GM19193 (cell line): Measurements from ENCODE around the gene NACC2.

Source experiments
- POLR2A ChIP-seq: IDR thresholded peaks from 4 replicates; pipeline ENCODE4 v1.6.1; 2011; ENCODE audit not compliant: insufficient read depth, insufficient read length; ENCODE audit errors: extremely low read depth

Gene NACC2

DNA sequence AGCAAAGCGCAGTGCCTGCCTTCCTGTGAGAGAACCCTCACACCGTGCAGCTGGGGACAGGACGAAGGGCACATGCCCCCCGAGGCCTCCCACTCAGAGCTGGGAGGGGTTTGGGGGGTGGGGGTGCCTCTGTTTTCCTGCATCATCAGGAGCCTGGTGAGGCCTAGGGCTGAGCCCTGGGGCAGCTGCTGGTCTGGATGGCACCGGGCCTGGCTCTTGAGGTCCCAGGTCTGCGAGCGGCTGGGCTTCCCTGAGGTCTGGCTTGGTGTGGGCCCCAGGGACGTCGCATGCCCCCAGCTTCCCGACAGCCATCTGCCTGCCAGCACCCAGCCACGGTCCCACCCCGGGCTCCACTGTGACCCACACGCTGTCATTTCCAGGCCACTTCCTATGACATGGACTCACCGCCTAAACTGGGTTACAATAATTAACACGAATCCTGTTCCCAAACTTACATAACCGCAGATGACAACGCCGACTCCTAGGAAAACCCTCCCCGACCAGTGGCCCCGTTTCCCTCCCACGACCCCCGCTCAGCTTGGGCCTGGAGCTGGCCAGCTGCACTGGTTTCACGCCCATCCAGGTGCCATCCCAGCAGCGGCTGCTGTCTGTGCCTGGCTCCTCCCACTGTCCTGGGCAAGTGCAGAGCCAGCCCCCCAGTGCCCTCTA is 8.7 kb downstream of the NACC2 start:
- no peak for TF ChIP-seq POLR2A

DNA sequence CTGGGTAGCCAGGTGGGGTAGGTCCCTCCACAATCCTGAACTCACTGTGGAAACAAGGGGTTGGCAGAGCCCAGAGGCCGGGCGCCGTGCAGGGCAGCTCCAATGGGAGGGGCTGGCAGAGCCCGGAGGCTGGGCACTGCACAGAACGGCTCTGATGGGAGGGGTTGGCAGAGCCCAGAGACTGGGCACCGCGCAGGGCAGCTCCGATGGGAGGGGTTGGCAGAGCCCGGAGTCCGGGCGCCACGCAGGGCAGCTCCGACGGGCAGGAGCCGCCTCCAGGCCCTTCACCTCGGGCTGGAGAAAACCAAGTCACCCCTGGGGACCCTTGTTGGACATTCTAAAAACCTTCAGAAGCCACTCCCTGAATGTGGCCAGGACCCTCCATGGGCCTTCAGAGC is 9.3 kb downstream of the NACC2 start:
- no peak for TF ChIP-seq POLR2A

DNA sequence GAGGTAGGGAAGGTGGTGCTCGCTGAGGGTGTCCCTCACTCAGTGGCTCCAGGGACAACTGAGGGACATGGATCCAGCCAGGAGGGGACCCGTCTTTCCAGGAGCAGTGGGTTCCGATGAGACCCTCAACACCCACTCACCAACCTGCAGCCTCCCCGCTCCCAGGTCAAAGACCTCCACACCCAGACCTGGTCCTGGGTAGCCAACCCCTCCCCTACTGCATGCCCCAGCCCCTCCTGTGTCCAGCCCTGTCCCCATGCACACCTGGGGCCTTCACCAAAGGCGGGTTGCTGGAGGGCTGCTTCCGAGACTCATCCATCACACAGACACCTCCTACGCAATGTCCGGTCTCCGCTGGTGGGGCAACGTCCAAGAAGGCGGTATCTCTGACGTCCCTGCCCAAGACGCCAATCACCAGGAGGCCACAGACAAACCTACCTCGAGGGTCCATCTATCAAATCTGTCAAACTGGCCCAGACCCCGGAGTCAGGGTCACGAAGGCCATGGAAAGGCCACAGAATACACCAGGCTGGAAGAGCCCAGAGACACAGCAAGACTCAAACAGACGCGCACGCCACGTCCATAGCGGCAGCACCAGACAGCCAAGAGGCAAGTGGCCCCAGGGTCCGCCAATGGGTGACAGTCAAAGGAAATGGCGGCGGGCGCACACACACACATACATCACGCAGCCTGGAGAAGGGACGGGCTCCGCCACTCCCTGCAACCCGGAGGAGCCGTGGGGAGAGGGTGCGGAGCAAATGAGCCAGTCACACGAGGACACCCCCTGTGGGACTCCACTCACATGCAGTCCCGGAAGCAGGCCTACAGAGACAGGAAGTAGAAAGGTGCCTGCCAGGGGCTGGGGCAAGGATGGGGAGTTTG is 10.8 kb downstream of the NACC2 start:
- no peak for TF ChIP-seq POLR2A

DNA sequence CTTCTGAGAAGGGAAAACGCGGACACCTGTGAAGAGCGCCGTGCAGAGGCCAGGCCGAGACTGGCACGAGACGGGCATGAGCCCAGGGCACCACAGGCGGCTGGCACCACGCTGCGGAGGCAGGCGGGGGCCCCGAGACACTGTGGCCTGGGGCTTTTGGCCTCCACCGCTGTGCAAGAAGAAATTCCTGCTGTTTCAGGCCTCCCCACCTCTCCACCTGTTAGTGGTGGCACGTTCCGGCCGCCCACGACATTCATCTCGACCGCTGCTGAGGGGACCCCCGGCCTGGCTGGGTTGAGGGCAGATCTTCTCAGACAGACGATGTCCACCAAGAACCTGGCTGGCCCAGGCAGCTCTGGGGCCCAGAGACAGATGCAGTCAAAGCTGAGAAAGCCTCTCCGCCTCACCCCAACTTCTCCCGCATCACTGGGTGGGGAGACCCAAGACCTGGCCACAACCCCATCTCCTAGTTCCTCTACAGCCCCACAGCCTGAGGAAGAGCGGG is 11.5 kb downstream of the NACC2 start:
- no peak for TF ChIP-seq POLR2A

DNA sequence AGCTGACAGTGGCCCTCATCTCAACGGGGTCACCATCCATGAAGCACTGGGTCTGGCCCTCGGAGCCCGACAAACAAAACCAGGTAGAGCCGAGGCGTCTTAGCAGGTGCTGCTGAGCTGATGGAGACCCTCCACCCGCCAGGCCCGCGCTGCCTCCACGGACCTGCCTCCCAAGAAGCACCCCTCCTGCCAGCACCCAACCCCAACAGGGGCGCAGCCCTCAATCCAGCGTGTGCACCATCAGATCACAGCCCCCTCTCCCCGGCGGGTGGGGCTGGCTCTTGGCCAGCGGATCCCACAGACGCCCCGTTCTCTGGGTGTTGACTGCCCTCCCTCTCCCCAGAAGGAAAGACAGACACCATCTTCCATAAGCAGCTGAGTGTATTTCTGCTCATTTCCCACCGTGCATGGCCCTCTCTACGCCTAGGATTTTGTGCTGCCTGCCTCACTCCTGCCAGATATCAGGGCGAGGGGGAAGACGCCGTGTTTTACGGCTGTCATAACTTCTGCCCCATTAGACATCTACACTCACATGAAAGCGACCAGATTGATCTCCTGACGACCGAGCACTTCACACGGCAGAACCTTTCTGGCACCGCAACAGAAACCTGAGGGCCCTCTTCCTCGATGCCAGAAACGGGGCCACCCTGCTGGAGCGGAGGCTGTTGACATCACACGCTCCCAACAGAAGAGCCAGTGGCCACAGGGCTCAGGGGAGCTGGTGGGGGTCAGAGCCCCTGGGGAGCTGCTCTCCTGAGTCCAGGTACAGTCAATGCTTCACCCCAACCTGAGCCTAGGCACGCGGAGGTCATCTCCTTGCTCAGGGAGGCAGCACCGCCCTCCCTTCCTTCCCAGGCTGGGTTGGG is 12.4 kb downstream of the NACC2 start:
- no peak for TF ChIP-seq POLR2A

DNA sequence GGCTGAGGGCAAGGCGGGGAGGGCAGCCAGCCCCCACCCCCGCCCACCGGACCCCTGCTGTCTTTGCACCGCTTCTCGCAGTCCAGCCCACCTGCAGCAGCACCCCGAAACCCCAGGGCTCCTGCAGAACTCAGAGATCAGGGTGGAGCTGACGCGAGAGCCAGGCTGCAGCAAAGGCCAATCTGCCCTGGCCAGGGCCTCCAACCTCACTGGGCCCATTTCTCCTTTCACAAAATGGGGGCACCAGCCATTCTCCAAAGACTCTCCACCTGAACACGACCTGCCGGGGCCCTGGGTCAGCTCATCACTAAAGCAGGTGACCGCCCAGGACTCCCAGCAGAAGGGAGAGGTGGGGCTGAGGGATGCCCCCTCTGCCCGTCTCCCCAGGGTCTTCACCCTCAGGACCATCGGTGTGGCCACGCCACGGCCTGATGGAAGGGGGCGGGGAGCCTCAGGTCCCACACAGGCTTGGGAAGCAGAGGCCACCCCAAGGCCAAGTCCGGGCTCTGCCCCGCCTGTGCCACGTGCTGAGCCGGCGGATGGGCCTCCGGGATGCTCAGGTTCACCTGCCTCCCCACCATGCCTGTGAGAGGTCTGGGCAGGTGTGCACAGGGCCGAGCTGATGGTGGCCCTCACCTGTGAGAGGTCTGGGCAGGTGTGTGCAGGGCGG is 13.1 kb downstream of the NACC2 start:
- no peak for TF ChIP-seq POLR2A

DNA sequence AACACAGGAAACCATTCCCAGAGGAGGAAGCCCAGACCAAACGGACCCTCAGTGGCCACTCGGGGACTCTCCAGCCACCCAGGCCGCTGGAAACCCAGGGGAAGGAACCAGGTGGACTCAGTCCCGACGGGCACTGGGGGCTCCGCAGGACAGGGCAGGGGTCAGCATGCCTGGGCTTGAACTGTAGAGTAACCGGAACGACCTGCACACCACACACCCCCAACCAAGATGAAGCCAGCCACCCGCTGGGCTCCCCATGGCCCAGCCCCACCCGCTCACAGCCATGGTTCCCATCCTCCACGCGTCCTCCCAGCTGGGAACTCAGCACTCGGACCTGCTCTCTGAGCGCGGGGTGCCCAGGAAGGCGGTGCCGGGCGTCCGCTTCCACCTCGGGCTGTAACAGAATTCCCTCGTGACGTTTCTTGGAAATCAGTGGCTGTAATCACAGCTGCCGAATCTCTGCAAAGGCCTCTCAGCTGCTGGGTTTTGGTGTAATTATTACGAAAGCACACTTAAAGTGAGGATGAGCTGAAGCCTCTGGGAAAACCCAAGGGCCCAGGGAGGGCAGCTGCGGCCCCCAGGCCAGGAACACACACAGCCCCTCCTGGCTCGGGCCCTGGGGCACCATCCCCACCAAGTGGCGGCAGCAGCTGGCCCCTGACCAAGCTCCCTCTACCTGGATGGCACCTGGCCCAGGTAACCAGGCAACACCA is 13.8 kb downstream of the NACC2 start:
- no peak for TF ChIP-seq POLR2A

DNA sequence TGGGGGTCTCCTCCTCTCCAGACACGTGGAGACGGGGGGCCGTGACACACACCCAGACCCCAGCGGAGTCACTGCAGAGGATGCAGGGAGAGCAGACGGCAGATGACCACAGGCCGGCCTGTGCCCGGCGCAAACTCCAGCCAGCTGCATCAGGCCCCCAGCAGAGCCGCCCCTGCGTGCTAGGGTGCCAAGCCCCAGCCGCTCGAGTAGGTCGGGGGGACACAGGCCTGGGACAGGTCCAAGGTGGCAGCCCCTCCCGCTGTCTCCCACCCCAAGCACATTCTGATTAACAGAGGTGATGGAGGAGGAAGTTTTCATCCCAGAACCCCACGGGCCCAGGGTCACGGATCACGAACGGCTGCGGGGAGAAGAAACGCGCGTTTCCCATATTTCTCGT is 14.4 kb downstream of the NACC2 start:
- no peak for TF ChIP-seq POLR2A

DNA sequence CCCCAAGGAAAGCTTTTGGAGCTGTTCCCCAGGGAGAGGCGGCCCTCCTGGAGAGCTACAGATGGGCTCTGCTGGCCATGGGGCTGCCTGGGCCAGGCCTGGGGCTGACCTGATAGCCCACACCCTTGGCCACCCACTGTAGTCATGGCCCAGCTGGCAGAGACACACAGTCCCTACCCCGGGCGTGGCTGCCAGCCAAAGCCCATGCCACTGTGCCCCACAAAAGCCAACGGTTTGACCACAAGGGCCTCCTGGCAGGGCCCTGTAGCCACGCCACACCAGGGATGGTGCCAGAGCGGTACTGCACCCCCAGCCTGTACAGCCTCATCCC is 15.2 kb downstream of the NACC2 start:
- TF ChIP-seq POLR2A: no peak

DNA sequence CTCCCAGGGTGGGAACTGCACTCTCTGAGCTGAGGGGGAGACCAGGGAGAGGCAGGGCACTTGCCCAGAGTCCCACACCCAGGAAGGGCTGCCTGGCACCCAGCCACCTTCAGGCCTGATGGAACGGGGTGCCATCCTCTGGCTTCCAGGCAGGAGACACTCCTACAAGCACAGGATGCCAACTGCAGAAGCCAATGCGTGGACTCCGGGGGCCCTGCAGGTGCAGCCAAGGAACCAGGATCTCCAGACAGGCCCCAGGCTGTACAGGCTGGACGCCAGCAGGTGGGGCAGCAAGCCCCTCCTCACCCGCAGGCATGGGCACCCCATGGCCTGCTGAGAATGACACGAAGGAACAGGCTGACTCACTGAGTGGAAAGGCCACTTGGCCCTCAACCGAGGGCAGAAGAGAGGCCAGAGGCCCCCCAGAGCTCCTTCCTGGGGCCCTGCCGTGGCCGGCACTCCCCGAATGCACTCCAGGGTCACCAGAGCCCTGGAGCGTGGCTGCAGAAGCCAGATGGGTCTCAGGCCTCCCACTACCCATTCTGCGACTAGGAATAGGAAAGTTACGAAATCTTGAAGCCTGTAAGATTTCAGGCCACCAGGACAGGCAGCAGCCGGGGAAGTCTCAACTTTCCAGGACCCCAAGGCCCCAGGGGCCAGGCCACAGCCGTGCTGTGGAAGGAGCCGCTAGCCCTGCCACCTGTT is 15.7 kb downstream of the NACC2 start:
- no peak for TF ChIP-seq POLR2A

DNA sequence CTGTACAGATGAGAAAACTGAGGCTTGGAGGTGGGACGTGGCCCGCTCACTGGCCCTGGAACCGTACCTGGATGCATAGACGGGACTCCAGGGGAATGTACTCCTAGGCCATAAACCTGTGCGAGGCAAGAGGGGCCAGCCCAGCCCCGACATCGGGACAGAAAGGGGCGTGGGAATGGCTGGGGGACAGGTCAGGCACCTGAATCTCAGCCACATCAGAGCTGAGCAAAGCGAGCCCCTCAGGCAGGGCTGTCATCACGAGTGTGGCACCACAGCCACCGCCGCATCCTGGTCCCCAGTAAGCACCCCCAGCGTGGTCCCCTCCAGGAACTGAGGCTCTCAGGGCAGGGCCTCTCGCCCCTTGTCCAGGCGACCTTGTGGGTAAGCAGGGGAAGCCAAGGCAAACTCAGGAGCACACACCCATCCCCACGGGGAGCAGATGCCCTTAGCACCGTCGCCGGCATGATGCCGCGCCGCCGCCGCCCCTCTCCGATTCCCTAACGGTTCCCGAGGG is 16.5 kb downstream of the NACC2 start:
- TF ChIP-seq POLR2A: no peak

DNA sequence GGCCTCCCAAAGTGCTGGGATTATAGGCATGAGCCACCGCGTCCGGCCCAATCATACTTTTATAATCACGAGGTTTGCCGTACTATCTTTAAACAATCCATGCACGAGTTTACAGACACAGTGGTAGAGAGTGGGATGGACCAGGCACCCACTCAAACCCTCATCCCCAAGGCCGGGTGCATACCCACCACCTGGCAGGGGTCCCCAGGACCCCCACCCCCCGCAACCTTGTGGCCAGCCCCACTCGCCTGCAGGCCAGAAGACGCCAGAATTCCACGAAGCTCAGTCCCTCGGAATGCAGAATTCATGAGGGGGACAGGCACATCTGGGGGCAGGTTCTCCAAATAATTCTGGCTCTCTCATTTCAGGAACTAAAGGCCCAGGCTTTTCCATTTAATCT is 17.1 kb downstream of the NACC2 start:
- TF ChIP-seq POLR2A: no peak

DNA sequence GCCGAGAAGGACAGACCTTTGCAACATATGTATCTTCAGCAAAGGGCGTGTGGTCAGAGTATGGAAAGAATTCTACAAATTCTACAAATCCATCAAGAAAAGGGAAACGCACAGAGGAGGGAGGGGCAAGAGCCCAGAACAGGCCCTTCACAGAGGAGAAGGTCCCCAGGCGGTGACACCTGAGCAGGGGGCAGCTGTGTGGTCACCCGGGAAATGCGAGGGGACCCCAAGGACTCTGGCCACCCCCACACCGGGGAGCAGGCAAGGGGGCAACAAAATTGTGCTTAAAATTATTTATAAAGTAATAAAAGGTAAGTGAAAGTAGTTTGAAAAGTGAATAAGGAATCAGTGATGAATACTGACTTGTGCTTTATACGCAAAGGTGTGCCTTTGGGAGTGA is 17.6 kb downstream of the NACC2 start:
- TF ChIP-seq POLR2A: no peak

DNA sequence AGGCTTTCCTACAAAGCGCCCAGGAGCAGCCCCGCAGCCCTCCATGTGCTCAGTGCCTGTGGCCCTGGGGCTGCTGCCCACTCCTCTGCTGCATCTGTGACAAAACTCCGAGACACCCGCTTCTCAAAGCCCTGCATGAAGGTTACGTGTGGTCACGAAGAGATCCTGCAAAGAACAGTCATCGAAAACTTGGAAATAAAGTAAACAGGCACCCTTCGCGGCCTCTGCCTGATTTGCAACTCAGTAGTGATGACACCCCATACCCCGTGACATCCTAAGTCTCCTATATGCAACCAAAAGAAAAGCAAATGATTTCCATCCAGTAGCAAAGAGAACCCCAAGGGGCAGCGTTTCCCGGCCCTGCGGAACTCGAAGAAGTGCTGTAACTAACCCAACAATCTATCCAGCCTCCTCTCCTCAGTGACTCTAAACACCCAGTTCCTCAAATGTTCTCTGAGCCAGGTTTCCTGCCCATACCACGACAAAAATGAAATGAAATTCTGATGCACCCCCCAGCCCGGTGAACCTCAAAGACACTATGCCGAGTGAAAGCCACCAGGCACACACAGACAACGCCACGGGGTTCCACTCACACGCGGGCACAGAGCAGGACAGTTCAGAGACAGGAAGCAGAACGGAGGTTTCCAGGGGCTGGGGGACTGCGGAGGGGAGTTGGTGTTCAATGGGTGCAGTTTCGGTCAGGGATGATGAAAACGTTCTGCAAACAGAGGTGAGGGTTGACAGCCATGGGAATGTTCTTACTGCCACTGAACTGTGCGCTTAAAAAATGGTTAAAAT is 19.0 kb downstream of the NACC2 start:
- TF ChIP-seq POLR2A: no peak
